GM15510 (cell line): ENCODE measurements around the gene NTM.

Source experiments
- POLR2A ChIP-seq: IDR thresholded peaks from 3 replicates; pipeline ENCODE4 v1.6.1; 2011; ENCODE audit warnings: borderline replicate concordance; ENCODE audit not compliant: insufficient read length; ENCODE audit errors: extremely low read depth

NTM gene

GRCh38 chr11:132077416-132077815 is 707.0 kb downstream of the NTM start:
- TF ChIP-seq POLR2A, result no peak

GRCh38 chr11:132078264-132079076 is 708.1 kb downstream of the NTM start:
- no peak for TF ChIP-seq POLR2A

- TF ChIP-seq POLR2A, result no peak
Observed at GRCh38 chr11:132080127-132080526, 709.7 kb downstream of the NTM start.

DNA sequence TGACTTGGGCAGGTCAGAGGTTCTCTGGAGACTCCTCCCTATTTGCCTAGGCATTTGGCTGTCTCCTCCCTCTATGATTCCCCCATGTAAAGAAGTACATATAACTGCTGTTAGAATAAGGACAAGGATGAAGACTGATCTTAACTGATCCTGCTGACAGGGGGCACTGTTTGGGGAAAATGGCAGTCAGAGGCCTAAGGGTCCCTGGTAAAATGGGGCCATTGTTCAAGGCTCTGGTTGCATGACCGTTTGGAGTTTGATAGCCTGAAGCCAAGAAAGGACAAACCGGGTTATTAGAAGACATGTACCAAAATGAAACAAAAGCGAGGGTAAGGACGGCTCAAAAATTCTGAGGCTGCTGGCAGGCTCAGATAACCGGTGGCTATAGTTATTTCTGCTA is 712.2 kb downstream of the NTM start:
- no peak for TF ChIP-seq POLR2A

DNA sequence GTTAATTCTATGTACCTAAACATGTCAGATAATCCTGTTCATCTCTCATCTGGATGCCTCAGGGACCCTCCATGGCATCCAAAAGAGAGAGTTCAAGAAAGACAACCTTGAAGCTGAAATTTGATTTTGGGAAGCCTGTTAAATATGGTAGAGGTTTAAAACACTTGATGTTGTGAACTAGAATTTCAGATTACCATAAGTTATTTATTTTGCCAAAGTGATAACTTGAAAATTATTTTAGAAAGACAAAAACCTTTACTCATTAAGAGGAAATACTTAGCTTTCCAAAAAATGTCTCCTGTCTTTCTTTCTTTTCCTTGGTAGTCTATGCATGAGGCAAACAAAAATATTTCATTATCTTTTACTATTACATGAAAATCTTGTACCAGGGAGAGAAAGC is 714.0 kb downstream of the NTM start:
- TF ChIP-seq POLR2A, result no peak

DNA sequence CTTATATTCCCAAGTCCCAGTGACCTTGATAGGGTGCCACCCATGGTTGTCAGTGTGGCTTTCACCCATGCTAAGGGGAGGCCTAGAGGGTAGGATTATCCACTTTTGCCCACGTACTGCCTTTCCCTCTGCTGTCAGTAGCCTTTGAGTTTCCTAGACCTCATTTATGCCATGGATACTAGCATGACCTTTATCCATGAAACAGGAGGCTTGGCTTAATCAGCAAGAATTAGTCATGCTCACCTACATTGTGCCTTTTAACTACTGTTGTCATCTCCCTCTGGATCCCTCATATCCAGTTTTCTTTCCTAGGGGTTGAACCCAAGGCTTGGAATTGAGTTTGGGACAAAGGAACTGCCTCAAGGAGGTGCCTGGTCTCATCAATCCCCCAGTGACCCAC is 716.7 kb downstream of the NTM start:
- TF ChIP-seq POLR2A, result no peak

DNA sequence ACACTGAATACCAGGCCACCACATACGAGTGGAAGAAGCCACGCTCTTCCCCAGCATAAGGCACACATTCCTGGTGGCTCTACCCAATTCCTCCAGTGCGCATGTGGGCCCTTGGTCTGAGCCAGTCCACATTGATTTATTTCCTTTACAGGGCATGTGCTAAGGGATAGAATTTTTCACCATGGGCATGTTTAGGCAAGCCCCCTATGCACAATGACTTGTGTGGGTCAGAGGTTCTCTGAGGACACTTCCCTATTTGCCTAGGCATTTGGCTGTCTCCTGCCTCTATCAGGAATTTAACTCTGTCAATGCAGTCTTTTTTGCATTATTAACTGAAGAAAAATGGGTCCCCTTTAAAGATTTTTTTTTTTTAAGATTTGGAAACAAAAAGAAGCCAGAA is 718.1 kb downstream of the NTM start:
- no peak for TF ChIP-seq POLR2A

DNA sequence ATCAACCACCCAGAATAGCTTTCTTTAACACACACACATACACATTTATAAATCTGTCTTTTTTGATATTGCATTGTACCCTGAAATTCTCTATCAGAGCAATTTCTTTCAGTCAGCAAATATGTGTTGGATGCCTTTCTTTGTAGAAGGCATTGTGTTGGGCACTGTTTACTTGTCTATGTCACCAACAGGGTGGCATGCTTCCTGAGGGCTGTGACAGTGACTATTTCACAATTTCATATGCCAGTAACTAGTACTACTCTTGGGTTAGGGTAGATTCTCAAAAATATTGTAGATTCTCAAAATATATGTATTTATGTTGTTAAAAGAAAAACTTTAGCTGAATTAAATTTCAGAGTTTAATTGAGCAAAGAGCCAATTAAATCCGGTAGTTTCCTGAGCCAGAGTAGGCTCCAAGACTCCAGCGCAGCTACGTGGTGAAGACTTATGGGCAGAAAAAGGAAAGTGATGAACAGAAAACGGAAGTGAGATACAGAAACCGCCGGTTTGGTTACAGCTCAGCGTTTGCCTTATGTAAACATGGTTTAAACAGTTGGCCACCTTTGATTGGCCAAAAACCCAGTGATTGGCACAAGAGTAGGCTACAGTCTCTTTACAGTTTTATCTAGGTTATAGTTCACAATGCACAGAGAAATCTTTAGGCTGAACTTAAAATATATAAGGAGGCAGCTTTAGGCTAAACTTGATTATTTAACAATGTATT is 723.3 kb downstream of the NTM start:
- TF ChIP-seq POLR2A, result no peak

- no peak for TF ChIP-seq POLR2A
Observed at GRCh38 chr11:132094598-132094997, 724.2 kb downstream of the NTM start.

GRCh38 chr11:132095230-132096131 is 725.1 kb downstream of the NTM start:
- no peak for TF ChIP-seq POLR2A

DNA sequence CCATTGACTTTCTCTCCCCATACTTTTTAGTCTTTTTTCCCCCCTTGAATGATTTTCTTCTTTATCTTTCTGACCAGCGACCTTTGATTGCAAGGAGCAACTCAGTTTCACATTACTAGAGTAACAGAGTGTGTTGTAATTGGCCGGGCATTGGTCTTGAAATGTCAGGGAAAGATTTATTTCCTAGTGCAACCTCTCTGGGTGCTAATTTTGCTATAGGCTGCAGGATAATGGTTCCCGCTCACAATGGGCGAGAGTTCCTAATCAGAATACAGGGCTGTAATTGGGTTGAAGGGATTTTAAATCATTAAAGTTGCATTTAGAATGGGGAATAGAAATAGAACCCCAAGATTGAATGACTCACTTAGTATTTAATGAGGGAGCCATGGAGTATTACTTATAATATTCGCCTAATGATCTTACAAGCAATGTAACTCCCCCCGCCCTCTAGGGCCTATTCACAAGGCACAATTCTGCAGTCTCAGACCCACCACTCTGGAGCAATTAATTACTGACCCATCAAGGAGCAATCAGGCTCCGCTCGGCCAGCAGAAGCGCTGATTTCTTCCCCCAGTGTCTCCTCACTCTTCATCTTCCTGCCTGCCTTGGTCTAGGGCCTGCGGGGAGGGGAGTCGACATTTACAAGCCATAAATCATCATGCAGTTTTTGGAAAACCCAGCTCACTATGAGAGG is 725.9 kb downstream of the NTM start:
- TF ChIP-seq POLR2A, result no peak

DNA sequence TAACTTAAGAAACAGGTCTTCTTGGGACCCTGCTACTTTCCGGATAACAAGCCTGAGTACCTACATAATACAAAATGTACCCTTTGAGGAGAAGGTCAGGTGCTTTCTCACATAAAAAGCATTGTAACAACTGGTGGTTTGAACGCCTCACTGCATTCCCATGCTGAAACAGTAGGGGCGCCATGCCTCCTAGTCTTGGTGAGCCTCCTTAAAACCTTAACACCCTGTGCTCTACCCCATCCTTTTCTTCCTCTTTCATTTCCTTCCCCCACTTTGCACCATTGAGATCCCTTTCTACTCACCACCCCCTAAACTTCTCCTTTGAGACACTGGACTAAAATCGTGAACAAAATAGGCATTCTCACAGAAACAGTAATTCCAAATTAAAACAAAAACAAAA is 729.3 kb downstream of the NTM start:
- no peak for TF ChIP-seq POLR2A

DNA sequence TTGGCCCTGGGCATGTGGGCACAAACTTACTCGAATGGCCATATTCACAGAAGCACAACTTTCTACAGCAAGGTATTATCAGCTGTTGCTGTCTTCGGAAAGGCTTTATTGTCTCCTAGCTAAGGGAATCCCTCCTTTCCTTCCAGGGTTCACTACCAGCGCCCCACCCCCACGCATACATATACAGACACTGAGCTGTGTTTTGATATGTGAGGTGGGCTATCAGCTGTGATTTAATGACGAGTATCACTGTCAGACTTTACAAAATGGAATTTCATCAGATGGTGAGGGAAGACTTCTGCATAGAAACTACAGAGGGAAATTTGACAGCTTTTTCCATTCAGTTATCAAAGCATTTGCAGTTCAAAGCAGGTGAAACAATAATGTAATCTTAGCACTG is 730.2 kb downstream of the NTM start:
- TF ChIP-seq POLR2A, result no peak

- no peak for TF ChIP-seq POLR2A
Observed at GRCh38 chr11:132101881-132102280, 731.5 kb downstream of the NTM start.
